Suprapubic skin (tissue), 4 donors: ENCODE results near the gene RAB5B. TPM values are rescaled to one million over a fixed set of nuclear protein-coding genes. Genes with fewer than 3 reads are reported as not detected.

Experiments
- DNase-seq, 2 donors: peaks; one replicate each; pipeline ENCODE4 v3.0.0-alpha.2; 2019; ENCODE audit warnings: low spot score in 2 of 2
- H3K27ac ChIP-seq: fragments of 200-600 bp; sonication (generic); one replicate; pipeline ENCODE4 v1.5.1; 2019
- H3K27me3 ChIP-seq: fragments of 200-600 bp; sonication (generic); one replicate; pipeline ENCODE4 v1.5.1; 2019
- H3K36me3 ChIP-seq: fragments of 200-600 bp; sonication (generic); one replicate; pipeline ENCODE4 v1.5.1; 2019
- H3K4me1 ChIP-seq: fragments of 200-600 bp; sonication (generic); one replicate; pipeline ENCODE4 v1.5.1; 2019
- H3K4me3 ChIP-seq: fragments of 200-600 bp; sonication (generic); one replicate; pipeline ENCODE4 v1.5.1; 2019; ENCODE audit warnings: mild to moderate bottlenecking
- H3K9me3 ChIP-seq: fragments of 200-600 bp; sonication (generic); one replicate; pipeline ENCODE4 v1.5.1; 2019
- CTCF ChIP-seq, 2 donors: fragments of 200-600 bp in 1 of 2; fragments of 450-650 bp in 1 of 2; sonication (generic) in 1 of 2; IDR thresholded peaks; one replicate each; pipeline ENCODE4 v1.5.1; 2016 to 2019; ENCODE audit warnings: antibody characterized with exemption in 2 of 2, mild to moderate bottlenecking in 1 of 2, moderate library complexity in 1 of 2
- EP300 ChIP-seq: sonication (generic); formaldehyde crosslinking; IDR thresholded peaks from one replicate; pipeline ENCODE4 v1.6.1; 2017; ENCODE audit warnings: antibody characterized with exemption
- POLR2A ChIP-seq, 2 donors: fragments of 450-650 bp; IDR thresholded peaks; one replicate each; pipeline ENCODE4 v1.6.1; 2017; ENCODE audit warnings: antibody characterized with exemption in 2 of 2, mild to moderate bottlenecking in 2 of 2, moderate library complexity in 2 of 2
- POLR2AphosphoS5 ChIP-seq, 3 donors: sonication (generic); formaldehyde crosslinking; IDR thresholded peaks; one replicate each; pipeline ENCODE4 v1.6.1; 2017; ENCODE audit warnings: antibody characterized with exemption in 3 of 3
- WGBS: methylation state at CpG from one replicate; pipeline ENCODE4 v1.1.5; 2018; 5-methylcytosine and 5-hydroxymethylcytosine counted together
- total RNA-seq, 4 donors: library from RNA; depleted of rRNA; stranded (reverse); fragments of >200 nt; gene quantifications; one replicate each; pipeline ENCODE4 v1.1.0, GENCODE V29; 2016

RAB5B gene
- total RNA-seq, 4 donors from 2014 or later: 97.1 to 143 (median 114) TPM

- Histone ChIP-seq H3K4me3 (no peak overlapping the region), H3K4me1 (peaks cover 12% of the 10 kb centered on the region), H3K27me3 (no peaks in the 10 kb centered on the region), H3K27ac (peak overlapping the region; percentile 32), H3K36me3 (peaks cover 44% of the 10 kb centered on the region), H3K9me3 (no peaks in the 10 kb centered on the region)
- 52% methylated on average over 5 of the region's 5 CpGs for WGBS
- no peak for DNase-seq
- no peak for TF ChIP-seq POLR2A (IDR thresholded peaks at IDR 0.05)
- TF ChIP-seq CTCF (IDR thresholded peaks at IDR 0.05): no peak
- no peak for TF ChIP-seq EP300
- no peak for TF ChIP-seq POLR2AphosphoS5 (IDR thresholded peaks at IDR 0.05)
Observed at GRCh38 chr12:56028511-56029165, 54.8 kb downstream of the RAB5B start.

GRCh38 chr12:56029166-56029519 lies 55.3 kb downstream of the RAB5B start:
- Histone ChIP-seq H3K4me1 (peaks cover 12% of the 10 kb centered on the region), H3K27me3 (no peaks in the 10 kb centered on the region), H3K27ac (peak overlapping the region; percentile 32), H3K36me3 (peaks cover 44% of the 10 kb centered on the region), H3K4me3 (no peak overlapping the region), H3K9me3 (no peaks in the 10 kb centered on the region)
- no peak for DNase-seq
- TF ChIP-seq POLR2A (IDR thresholded peaks at IDR 0.05): no peak
- no peak for TF ChIP-seq EP300
- no peak for TF ChIP-seq CTCF (IDR thresholded peaks at IDR 0.05)
- TF ChIP-seq POLR2AphosphoS5 (IDR thresholded peaks at IDR 0.05): no peak

GRCh38 chr12:56029666-56030293 lies 55.9 kb downstream of the RAB5B start:
- no peaks in the 10 kb centered on the region for H3K27me3 ChIP-seq
- 86% methylated on average over 6 of the region's 6 CpGs for WGBS
- H3K9me3 ChIP-seq: no peaks in the 10 kb centered on the region
- peaks cover 47% of the 10 kb centered on the region for H3K36me3 ChIP-seq
- peaks cover 12% of the 10 kb centered on the region for H3K4me1 ChIP-seq
- no peak overlapping the region for H3K4me3 ChIP-seq
- no peak for DNase-seq
- peak; percentile 45 to 60 for TF ChIP-seq CTCF (IDR thresholded peaks at IDR 0.05)
- no peak for TF ChIP-seq POLR2A (IDR thresholded peaks at IDR 0.05)
- TF ChIP-seq POLR2AphosphoS5 (IDR thresholded peaks at IDR 0.05): no peak
- peak overlapping the region; percentile 32 for H3K27ac ChIP-seq

- H3K27ac ChIP-seq: no peak overlapping the region
- 89% methylated on average over 1 of the region's 1 CpG for WGBS
- TF ChIP-seq EP300 (no peak), POLR2A (IDR thresholded peaks at IDR 0.05) (no peak), POLR2AphosphoS5 (IDR thresholded peaks at IDR 0.05) (no peak), CTCF (IDR thresholded peaks at IDR 0.05) (no peak)
- no peaks in the 10 kb centered on the region for H3K9me3 ChIP-seq
- H3K4me3 ChIP-seq: no peak overlapping the region
- H3K27me3 ChIP-seq: no peaks in the 10 kb centered on the region
- H3K4me1 ChIP-seq: peaks cover 12% of the 10 kb centered on the region
- peaks cover 46% of the 10 kb centered on the region for H3K36me3 ChIP-seq
- no peak for DNase-seq
Observed at GRCh38 chr12:56031987-56032386, 58.1 kb downstream of the RAB5B start.

GRCh38 chr12:56034586-56035332 lies 60.9 kb downstream of the RAB5B start:
- Histone ChIP-seq H3K4me1 (no peaks in the 10 kb centered on the region), H3K4me3 (no peak overlapping the region), H3K9me3 (no peaks in the 10 kb centered on the region), H3K27me3 (no peaks in the 10 kb centered on the region), H3K36me3 (peaks cover 38% of the 10 kb centered on the region), H3K27ac (no peak overlapping the region)
- TF ChIP-seq POLR2A (IDR thresholded peaks at IDR 0.05): no peak
- TF ChIP-seq EP300: no peak
- TF ChIP-seq POLR2AphosphoS5 (IDR thresholded peaks at IDR 0.05): no peak
- no peak for TF ChIP-seq CTCF (IDR thresholded peaks at IDR 0.05)
- WGBS: 82% methylated on average over 12 of the region's 21 CpGs
- DNase-seq: no peak
